Skin epidermis (tissue), 12 donors: Measurements from ENCODE around the gene MTPN.
A peak's percentile ranks its signal among the peaks of the same experiment; 100 is the strongest.

ENCODE experiments used
- H3K27ac ChIP-seq, 21 experiments: fragments of 200-600 bp; sonication (generic) in 11 of 21; one replicate each; pipeline ENCODE4 v1.5.0; 2020; ENCODE audit warnings: mild to moderate bottlenecking in 3 of 21, inconsistent platforms in 2 of 21, moderate library complexity in 2 of 21
- H3K4me3 ChIP-seq, 7 experiments: fragments of 200-600 bp; sonication (generic) in 2 of 7; one replicate each; pipeline ENCODE4 v1.5.0; 2020; ENCODE audit warnings: inconsistent platforms in 2 of 7, mild to moderate bottlenecking in 2 of 7, moderate library complexity in 1 of 7

The MTPN gene

GRCh38 chr7:135977007-135977741 lies at the start of gene MTPN:
Gene MTPN, minus strand, starts transcription at chr7:135977359. Its CDS starts 259 bp downstream, at chr7:135977100.
- H3K27ac ChIP-seq, result peak within 1 kb of the TSS; percentile 62 to 96 (median 89)

GRCh38 chr7:136026209-136026608 lies 49.0 kb upstream of the MTPN start:
- Histone ChIP-seq H3K27ac (no peak overlapping the region), H3K4me3 (no peak overlapping the region)

More at GRCh38 chr7:135977007-135977741, at the start of gene MTPN:
- peak within 1 kb of the TSS; percentile 73 to 97 (median 88) for H3K4me3 ChIP-seq

GRCh38 chr7:136023134-136023869 lies 46.1 kb upstream of the MTPN start:
- H3K27ac ChIP-seq, result no peak overlapping the region
- H3K4me3 ChIP-seq, result no peak overlapping the region

- H3K4me3 ChIP-seq, result no peak overlapping the region
- no peak overlapping the region for H3K27ac ChIP-seq
These were observed 43.4 kb upstream of the MTPN start for GRCh38 chr7:136020556-136020955.

GRCh38 chr7:136018104-136018503 lies 40.9 kb upstream of the MTPN start:
- H3K27ac ChIP-seq, result no peak overlapping the region
- H3K4me3 ChIP-seq, result no peak overlapping the region

GRCh38 chr7:136016649-136017395 lies 39.7 kb upstream of the MTPN start:
- Histone ChIP-seq H3K4me3 (no peak overlapping the region), H3K27ac (no peak overlapping the region)

GRCh38 chr7:136015638-136016037 lies 38.5 kb upstream of the MTPN start:
- Histone ChIP-seq H3K4me3 (no peak overlapping the region), H3K27ac (no peak overlapping the region)

GRCh38 chr7:136014659-136015058 lies 37.5 kb upstream of the MTPN start:
- Histone ChIP-seq H3K4me3 (no peak overlapping the region), H3K27ac (no peak overlapping the region)

GRCh38 chr7:136012238-136012637 lies 35.1 kb upstream of the MTPN start:
- H3K27ac ChIP-seq, result no peak overlapping the region
- H3K4me3 ChIP-seq, result no peak overlapping the region

GRCh38 chr7:136009488-136010079 lies 32.4 kb upstream of the MTPN start:
- Histone ChIP-seq H3K4me3 (no peak overlapping the region), H3K27ac (no peak overlapping the region)

GRCh38 chr7:136006208-136006607 lies 29.0 kb upstream of the MTPN start:
- H3K4me3 ChIP-seq, result no peak overlapping the region
- H3K27ac ChIP-seq, result no peak overlapping the region

GRCh38 chr7:136004083-136004482 lies 26.9 kb upstream of the MTPN start:
- Histone ChIP-seq H3K4me3 (no peak overlapping the region), H3K27ac (no peak overlapping the region)

GRCh38 chr7:136002802-136003201 lies 25.6 kb upstream of the MTPN start:
- Histone ChIP-seq H3K4me3 (no peak overlapping the region), H3K27ac (no peak overlapping the region)

- H3K27ac ChIP-seq, result no peak overlapping the region
- H3K4me3 ChIP-seq, result no peak overlapping the region
These were observed 23.2 kb upstream of the MTPN start for GRCh38 chr7:136000288-136000913.

- H3K4me3 ChIP-seq, result no peak overlapping the region
- H3K27ac ChIP-seq, result no peak overlapping the region
These were observed 20.9 kb upstream of the MTPN start for GRCh38 chr7:135998081-135998480.

- Histone ChIP-seq H3K27ac (no peak overlapping the region), H3K4me3 (no peak overlapping the region)
These were observed 18.6 kb upstream of the MTPN start for GRCh38 chr7:135995748-135996147.

- H3K27ac ChIP-seq, result no peak overlapping the region
These were observed 17.5 kb upstream of the MTPN start for GRCh38 chr7:135994466-135995205.

GRCh38 chr7:135993950-135994349 lies 16.8 kb upstream of the MTPN start:
- H3K4me3 ChIP-seq, result no peak overlapping the region
- H3K27ac ChIP-seq, result no peak overlapping the region

More at GRCh38 chr7:135994466-135995205, 17.5 kb upstream of the MTPN start:
- no peak overlapping the region for H3K4me3 ChIP-seq

- no peak overlapping the region for H3K4me3 ChIP-seq
- H3K27ac ChIP-seq, result no peak overlapping the region
These were observed 14.7 kb upstream of the MTPN start for GRCh38 chr7:135991906-135992305.
